Activated T-cell treated with anti-CD3 and anti-CD28 coated beads for 4 hours (primary cell): ENCODE measurements around the gene SNX32.
"Not testable (repeated sequence)": the region's sequence is repeated elsewhere in the genome, so short reads cannot be mapped to it uniquely, and the experiment has no call there.

Source experiments
- DNase-seq: peaks from one replicate; pipeline ENCODE4 v3.0.0-alpha.2; 2020

Gene SNX32

DNA sequence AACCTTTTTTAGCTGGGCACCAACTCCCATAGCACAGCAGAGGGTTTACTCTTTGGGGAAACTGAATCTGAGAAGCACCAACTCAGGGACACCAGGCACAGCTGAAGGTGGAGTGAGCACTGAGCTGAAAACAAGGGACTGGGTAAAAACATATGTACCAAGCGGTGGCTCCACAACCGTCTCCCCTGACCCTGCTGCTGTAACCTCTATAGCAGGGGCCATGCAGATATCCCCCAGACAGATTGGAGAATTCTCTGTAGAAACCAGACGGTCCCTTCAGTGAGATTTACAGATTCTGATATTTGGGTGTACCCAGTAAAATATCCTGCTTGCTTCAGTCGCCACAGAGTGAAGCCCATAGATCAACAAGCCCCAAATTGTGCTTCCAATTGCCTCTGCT is 4.3 kb upstream of the SNX32 start:
- DNase-seq, result no peak

DNA sequence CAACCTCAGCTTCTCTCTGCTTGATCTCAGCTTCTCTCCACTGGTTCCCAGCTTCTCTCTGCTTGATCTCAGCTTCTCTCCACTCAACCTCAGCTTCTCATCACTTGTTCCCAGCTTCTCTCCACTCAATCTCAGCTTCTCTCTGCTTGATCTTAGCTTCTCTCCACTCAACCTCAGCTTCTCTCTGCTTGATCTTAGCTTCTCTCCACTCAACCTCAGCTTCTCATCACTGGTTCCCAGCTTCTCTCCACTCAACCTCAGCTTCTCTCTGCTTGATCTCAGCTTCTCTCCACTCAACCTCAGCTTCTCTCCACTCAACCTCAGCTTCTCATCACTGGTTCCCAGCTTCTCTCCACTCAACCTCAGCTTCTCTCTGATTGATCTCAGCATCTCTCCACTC is 1.5 kb upstream of the SNX32 start:
- DNase-seq, result not testable (repeated sequence)

DNA sequence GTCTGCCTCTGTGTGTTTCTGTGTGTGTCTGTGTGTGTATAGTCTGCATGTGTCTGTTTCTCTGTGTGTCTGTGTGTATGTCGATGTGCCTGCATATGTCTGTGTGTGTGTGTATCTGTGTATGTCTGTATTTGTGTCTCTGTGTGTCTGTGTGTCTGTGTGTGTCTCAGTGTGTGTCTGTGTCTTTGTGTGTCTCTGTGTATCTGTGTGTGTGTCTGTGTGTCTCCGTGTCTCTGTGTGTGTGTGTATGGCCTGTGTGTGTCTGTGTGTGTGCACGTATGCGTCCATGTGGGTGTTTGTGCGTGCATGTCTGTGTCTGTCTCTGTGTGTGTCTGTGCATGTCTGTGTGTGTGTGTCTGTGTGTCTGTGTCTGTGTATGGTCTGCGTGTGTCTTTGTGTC is 439 bp downstream of the SNX32 start:
- no peak for DNase-seq

DNA sequence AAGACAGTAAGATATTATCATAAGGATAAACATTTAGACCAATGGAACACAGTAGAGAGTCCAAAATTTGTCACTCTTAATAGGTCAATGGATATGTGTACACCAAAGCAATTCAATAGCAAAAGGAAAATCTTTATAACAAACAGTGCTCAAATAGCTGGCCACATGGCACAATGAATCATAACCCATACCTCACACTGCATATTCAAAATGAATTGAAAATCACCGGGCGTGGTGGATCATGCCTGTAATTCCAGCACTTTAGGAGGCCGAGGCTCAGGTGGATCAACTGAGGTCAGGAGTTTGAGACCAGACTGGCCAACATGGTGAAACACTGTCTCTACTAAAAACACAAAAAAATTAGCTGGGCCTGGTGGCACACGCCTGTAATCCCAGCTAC is 8.4 kb downstream of the SNX32 start:
- no peak for DNase-seq

DNA sequence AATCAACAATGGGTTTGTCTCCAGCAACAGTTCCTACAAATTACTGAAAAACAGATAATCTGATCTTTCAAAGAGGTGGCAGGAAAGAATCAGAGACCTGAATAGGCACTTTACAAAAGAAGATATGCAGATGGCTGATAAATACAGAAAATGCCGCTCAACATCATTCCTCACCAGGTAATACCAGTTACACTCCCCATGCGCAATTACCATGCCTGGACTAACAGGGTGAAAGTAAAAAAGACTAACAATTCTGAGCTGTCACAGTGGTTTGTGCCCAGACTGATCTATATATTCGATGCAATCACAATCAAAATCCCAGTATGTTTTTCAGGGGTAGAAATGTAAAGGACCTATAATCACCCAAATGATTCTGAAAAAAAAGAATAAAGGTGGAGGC is 10.0 kb downstream of the SNX32 start:
- no peak for DNase-seq

DNA sequence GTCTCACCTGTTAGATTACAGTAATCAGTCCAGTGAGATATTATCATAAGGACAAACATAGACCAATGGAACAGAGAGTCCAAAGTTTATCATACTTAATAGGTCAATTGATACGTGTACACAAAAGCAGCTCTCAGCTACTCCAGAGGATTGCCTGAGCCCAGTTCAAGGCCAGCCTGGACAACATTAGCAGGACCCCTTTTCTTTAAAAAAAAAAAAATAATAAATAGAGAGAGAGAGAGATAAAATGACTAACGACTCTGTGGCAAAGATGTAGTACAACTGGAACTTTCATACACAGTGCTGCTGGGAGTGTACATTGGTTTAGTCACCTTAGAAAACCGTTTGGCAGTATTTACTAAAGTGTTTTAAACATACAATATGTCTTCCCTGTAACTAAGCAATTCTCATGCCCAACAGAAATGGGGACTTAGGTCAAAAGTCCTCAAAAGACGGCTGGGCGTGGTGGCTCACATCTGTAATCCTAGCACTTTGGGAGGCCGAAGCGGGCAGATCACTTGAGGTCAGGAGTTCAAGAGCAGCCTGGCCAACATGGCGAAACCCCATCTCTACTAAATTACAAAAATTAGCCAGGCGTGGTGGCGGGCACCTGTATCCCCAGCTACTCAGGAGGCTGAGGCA is 10.6 kb downstream of the SNX32 start:
- no peak for DNase-seq

DNA sequence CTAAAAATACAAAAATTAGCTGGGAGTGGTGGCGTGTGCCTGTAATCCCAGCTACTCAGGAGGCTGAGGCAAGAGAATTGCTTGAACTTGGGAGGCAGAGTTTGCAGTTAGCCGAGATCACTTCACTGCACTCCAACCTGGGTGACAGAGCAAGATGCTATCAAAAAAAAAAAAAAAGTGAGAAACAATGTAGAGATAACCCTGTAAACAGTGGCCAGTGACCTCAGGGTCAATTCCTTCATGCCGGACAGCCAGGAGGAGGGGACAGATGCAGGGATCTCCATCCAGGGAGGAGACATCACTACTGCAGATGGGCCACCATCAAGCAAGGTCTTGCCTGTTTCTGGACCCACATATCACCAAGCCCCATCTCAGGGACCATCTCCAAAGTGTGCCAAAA is 14.0 kb downstream of the SNX32 start:
- DNase-seq, result no peak

DNA sequence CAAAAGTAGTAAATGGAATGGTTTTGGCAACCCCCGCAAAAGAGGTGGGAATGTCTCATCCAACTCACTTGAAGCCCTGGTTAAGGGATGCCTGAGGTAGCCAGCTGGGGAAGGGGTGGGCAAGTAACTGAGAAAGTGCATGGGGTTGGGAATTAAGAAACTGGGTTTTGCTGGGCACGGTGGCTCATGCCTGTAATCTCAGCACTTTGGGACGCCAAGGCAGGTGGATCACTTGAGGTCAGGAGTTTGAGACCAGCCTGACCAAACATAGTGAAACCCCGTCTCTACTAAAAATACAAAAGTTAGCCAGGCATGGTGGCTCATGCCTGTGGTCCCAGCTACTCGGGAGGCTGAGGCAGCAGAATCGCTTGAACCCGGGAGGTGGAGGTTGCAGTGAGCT is 14.9 kb downstream of the SNX32 start:
- not testable (repeated sequence) for DNase-seq

DNA sequence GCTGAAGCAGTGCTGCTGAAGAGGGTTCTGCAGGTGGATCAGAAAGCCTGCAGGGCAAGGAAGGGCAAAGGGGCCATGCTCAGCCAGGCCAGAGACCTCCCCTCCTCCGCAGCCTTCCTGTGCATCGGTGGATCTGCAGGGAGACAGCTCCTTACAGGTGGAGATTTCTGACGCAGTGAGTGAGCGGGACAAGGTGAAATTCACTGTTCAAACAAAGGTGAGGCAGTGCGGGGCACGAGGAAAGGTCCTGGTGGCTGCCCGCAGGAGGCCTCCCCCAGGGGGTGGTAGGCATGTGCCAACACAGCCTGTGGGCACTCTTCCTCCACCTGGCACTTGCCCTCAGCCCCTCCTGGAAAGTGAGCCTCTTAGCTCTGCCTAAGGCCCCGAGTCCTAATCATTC is 15.6 kb downstream of the SNX32 start:
- DNase-seq, result no peak

DNA sequence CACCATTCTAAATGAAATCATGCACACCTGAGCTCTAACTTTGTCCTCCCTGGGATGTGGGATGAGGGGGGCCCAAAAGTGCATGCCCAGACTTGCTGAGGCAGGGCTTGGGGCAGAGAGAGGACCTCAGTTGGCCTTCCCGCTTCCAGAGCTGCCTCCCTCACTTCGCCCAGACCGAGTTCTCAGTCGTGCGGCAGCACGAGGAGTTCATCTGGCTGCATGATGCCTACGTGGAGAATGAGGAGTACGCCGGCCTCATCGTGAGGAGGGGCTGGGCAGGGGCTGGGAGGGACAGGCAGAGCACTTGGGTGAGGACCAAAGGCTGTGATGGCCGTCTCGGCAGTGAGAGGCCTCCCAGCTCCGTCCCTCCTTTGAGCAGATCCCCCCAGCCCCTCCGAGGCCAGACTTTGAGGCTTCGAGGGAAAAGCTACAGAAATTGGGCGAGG is 16.0 kb downstream of the SNX32 start:
- DNase-seq, result no peak

DNA sequence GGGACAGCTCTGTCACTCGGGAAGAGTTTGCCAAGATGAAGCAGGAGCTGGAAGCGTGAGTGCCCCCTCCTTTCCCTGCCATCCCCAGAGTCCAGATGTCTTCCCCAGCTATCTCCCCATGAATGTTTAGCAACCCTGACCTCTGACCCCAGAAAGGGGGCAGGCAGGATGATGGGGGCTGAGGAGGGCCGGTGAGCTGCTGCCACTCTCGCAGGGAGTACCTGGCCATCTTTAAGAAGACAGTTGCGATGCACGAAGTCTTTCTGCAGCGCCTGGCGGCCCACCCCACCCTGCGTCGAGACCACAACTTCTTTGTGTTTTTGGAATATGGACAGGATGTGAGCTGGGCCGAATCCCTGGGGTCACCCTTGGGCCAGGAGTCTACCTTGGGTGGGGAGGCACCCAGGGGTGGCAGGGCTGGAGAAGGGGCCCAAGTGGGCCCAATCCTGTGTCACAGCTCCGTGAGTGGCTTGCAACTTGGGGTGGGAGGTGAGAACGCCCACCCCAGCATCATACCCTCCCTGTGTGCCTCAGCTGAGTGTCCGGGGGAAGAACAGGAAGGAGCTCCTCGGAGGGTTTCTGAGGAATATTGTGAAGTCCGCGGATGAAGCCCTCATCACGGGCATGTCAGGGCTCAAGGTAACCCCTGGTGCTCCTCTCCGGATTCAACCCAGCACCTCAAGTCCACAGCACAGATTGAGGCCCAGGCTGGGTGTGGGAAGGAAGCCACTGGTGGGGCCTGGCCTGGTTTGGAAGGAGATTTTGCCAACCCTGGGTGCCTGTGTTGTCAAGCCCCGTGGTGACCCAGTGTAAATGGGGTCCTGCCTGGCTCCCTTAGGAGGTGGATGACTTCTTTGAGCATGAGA is 16.7 kb downstream of the SNX32 start:
- no peak for DNase-seq

DNA sequence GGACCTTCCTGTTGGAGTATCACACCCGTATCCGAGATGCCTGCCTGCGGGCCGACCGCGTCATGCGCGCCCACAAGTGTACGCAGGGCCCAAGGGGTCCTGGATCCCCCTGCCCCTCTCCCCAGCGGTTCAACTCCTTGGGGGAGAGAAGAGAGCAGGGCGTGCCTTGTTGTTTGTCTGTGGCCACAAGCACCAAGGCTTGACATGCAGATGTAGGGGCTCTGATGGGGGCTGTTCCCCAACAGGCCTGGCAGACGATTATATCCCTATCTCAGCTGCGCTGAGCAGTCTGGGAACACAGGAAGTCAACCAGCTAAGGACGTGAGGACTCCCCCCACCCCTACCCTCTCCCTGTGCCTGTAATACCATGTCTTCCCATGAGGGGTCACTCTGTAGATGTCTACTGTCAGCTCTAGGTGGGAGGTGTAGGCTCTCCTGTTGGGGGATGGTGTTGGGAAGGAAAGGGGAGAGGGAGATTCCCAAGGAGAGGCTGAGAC is 17.4 kb downstream of the SNX32 start:
- no peak for DNase-seq

DNA sequence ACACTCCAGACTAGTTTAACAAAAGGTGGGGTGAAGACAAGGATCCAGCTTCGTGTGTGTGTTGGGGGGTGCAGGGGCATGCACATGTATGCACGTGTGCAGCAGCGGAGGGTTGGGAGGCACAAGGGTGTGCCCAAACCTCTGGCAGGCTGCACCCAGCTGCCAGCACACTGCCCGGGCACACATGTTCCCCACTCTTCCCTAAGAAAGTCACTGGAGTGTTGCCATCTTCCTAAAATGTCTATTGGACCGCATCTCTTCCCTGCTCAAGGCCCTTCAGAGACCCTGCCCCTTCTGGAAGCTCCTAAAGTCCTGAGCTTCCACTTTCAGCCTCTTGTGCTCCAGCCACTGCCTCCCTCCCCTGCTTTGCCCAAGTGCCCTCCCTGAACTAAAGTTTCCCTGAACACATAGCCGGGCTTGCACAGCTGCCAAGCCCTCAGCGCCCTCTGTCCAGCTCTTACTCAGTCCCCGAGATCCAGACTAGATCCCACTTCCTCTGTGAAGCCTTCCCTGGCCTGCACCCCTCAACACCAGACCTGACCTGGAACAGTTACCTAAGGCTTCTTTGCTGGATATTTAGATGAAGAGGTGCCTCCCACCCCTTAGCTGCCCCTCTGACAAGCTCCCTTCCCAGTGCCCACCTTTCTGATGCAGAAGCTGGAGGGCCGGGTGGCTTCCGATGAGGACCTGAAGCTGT is 18.2 kb downstream of the SNX32 start:
- no peak for DNase-seq

DNA sequence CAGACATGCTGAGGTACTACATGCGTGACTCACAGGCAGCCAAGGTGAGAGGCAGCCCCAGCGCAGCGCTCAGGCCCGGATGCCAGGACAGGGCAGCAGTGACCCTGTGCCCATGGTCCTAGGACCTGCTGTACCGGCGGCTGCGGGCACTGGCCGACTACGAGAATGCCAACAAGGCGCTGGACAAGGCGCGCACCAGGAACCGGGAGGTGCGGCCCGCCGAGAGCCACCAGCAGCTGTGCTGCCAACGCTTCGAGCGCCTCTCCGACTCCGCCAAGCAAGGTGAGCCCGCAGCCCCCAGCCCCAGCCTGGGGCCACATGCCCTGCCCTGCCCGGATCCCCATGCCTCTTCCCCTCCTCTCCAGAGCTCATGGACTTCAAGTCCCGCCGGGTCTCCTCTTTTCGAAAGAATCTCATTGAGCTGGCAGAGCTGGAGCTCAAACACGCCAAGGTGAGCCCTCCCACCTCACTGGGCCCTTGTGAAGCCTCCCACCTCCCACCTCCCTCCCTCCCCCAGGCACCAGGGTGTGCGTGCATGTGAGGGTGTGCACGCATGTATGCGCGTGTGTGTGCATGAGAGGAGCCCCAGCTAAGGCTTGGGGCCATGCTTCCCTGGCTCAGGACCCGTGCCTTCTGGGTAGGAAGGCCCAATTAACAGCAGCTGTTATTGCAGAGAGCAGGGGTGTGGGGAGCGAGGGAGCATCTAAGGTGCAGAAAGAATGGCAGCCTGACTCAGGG is 18.9 kb downstream of the SNX32 start:
- DNase-seq, result no peak

DNA sequence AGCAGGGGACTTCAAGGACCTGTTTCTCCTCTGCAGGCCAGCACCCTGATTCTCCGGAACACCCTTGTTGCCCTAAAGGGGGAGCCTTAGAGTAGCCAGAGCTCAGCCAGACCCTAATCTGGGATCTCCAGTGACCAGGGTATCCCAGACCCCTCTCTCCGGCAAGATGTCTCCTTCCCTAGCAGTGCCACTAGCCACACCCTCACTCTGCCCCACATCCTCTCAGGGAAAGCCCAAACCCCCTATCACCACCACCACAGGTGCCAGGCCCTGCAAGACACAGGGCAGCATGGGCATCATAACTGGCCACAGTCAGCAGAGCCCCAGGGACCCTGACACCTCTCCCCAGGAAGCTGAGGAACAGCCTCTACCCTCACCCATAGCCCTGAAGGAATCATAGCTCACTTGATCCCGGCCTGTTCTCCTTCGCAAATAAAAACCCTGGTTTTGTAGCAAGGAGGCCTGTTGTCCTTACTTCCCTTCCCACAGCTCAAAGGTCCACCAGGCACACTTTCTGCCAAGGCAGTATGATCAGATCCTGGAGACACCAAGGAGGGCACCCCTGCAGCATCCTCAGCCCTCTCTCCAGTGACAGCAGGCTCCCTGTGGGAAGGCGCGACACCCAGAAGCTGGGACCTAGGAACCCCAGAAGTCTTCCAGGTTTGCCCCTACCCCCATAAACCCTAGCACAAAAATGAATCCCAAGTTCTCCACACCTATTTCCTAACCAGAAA is 19.6 kb downstream of the SNX32 start:
- DNase-seq, result no peak

DNA sequence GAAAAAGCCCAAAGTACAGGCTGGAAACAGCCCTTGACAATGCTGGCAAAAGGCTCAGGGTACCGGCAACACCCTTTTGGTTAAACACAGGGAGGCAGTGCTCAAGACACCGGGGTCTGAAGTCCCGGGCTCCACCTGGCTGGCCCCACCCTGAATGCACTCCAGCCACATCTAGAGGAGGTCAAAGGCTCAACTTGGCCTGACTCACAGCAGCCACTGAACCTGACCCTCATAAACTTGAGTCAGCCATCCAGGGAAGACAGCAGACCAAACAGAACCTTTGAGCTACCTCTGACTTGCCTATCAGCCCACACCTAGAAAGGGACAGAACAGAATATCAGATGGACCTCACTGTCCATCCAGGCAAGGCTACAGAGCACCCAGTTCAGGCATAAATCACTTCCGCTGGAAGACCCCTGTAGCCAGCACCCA is 20.4 kb downstream of the SNX32 start:
- no peak for DNase-seq

DNA sequence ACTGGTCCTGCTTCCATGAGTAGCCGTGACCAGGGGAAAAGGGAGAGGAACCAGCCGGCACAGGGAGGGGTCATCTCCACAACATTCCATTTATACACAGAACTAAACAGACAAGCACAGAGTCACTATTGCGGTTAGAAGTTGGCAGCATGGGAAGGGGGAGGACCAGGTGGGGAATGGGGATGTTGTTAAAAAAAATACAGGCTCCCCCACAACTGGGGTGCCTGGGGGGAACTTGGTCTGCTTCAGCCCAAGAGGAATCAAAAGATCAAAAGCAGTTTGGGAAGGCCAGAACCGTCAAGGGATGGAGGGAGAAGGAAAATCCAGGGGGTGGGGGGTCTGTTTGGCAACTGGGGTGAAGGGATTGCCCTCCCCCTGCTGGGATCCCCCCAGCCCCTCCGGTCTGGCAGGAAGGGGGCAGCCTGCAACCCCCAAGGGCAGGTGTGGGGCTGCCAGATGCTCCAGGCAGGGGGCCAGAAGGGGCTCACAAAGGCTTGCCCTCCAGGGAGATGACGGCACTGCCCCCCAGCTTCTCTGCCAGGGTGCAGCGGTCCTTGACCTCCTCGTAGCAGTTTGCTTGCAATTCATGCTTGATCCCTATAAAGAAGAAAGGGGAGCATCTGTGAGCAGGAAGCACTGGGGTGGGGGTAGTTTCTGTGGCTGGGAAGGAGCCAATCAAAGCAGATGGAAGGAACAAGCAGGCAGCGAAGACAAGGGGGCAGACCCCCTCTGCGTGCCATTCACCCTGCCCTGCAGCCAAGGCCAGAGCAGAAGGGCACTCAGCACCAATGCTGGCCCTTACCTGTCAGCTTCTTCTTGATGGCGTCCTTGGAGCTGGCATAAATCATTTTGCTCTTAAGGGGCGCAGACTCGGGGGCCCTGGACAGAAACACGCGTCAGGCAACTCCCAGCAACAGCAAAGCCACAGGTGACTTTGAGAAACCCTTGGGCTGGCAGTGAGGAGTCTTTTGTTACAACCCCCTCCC is 21.4 kb downstream of the SNX32 start:
- DNase-seq, result no peak

DNA sequence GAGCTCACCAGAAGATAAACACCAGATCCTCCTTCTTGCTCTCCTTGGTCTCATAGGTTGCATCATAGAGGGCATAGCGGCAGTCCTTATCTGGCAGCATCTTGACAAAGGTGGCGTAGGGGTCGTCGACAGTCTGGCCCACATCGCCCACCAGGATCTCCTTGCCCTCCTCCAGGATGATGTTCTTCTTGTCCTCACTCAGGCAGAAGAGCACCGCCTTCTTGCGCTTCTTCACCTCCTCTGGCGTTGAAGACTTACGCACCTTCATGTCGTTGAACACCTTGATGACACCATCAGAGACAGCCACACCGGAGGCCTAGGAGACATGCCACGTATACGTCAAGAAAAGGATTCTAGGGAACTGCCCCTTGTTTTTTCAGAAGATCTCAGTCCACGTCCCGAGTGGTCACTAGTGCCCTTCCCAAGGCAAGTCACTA is 22.2 kb downstream of the SNX32 start:
- no peak for DNase-seq

DNA sequence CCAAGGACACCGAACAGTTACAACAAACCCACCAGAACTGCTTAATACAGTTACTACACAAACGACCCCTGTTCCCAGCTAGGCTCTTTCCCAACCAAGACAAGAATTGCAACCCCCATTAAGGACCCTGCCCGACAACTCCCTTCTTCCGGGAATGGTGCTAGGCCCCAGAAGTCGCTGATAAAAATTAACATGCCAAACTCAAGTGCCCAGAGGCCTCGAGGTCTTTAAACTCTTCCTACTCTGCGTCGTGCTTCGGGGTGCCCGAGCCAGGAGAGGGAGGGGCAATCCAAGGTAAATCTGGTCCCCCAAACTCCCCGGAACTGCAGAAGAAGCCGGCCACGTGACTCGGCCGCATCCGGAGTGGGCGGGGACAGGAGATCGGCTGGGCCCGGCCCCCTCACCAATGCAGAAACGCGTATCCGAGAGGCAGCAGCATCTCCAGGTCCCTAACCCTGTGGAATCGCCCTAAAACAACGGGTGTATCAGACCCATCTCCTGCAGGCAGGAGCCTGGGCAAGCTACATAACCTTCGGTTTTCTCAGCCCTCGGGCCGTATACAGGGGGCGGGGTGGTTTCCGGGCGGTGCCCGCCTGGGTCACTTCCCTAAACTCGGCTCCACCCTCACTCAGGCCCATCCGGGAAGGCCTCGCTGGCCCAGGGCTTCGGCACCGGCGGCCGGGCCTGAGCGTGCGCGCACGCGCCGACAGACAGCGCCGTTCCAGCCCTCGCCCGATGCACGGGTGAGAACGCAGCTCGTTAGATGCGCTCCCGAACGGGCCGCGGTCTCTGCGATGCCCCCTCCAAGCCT is 23.1 kb downstream of the SNX32 start:
- peak; percentile 73 for DNase-seq

DNA sequence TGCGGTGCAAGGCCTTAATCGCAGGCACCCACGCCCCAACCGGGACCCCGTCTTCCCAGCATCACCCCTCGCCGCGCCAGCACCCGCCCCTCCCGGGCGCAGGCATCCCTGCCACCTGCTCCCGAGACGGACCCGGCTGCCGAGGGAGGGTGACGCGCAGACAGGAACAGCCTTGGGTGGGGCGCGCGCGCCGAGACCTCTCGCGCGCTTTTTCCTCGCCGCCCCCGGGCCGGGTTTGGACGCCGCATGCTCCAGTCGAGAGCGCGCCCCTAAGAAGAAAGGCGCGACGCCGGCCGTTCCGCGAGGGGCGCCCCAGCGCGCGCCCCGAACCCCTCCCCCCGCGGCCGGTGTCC is 23.7 kb downstream of the SNX32 start:
- DNase-seq, result peak; percentile 50
